Activated CD8-positive, alpha-beta memory T cell treated with anti-CD3 and anti-CD28 coated beads for 4 hours (primary cell): ENCODE measurements around the gene RASSF4.

Experiments used
- DNase-seq, 2 donors: peaks; one replicate each; pipeline ENCODE4 v3.0.0-alpha.2; 2020; ENCODE audit warnings: low read depth in 2 of 2

RASSF4 gene

DNA sequence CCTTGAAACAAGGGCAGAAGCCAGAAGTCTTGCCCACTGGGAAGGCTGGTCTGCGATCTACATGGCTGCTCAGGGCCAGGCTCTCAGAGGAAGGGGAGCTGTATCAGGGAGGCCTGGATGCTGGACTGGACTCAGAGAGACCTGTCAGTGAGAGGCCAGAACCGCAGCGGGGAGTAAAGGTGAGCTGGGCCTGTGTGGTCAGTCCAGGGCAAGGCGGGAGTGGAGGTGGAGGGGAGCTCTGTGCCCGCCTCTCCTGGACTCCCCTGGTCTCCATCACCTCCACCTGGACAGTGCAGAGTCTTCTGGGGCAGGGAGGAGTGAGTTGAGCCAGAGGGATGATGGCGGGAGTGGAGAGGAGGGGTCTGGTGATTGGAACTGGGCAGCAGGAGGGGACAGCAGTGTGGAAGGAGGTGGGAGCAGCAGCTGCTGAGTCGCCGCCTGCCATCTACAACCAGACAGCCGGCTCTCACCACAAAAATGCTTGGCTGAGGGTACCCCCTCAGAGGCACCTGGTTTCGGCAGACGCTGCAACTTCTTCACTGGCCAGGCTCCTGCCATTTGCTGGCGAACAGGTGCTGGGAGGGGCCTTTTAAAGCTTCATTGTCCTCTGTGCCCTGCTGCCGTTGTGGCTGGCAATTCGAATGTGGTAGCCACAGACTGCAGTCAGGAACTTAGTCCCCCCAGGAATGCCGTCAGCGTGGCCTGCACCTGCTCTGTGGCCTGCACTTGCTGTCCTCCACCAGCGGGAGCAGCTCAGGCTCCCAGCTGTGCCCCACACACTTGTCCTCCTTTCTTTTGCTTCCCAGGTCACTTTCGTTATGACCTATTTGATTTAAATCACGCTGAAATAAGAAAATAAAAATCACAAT, 3.5 kb downstream of the RASSF4 start:
- no peak for DNase-seq

DNA sequence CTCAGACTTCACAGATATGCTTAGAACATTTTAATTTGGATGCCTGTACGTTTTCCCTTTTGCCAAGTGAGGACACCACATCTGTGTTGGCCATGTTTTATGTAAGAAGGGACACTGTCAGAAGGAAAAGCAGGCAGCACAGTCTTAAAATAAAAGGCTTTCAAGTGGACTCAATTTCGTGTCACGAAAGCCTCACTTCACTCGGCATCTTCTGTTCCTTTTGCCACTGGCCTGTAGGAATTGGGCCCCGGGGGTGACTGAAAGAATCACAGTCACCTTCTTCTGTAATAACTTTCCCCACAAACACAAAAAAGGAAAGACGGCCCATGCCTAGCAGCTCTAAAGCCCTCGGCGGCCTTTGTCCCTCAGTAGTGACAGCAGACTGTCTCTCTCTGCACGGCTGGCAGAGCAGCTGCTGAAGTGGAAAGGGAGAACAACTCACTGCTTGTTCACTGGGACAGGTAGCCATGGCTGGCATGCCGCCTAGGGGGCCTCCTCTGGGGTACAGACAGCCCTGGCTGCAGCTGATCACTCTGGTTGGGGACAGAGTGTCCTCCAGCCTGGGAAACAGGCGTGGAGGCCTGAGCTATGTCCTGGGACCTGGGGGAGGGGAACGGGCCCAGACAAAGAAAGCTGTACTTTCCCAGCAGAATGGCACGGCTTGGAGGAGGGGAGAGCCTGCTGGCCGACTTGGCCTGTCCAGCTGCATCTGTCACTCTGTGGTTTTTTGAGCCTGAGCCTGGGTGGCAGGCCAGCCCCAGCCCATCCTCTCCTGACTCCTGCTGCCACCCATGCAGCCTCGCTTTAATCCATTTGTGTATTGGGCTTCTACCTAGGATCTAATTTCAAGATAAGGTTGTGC, 4.4 kb downstream of the RASSF4 start:
- no peak for DNase-seq

DNA sequence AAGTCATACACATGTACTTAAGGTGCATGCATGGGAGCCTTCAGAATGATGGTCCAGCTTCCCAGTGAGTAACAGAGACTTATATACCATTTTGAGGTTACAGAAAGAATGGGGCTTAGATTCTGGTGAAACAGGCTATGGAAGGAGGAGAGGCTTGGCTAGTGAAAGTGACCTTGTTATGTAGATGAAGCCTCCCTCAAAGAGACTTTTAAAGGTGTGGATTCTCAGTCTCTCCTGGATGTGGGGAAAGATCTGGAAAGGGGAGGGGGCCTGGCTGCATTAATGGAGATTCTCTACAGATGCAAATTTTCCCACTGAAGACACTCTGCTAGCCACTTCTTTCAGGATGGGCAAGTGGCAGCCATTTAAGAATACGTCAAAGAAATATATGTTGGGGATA, 5.5 kb downstream of the RASSF4 start:
- DNase-seq = no peak

DNA sequence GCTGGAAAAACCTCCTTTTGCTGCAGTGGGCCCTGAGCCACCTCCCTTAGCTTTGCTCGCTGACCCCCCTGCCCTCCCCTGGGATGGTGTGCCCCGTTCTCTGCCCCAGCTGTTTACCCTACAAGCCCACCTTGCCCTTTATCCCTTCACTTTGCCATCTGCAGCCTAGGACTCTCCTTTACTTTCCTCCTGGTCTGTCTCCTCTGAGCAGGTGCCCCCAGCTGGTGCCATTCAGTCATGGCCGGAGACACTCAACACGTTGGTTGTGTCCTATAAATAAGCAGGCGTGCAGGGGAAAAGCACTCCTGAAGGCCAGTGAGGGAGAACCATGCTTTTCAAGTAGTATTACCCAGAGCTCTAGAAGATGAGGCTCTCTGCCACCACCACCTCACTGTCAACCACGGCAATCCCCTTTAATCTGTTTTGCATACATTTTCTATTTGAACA, 6.1 kb downstream of the RASSF4 start:
- no peak for DNase-seq

DNA sequence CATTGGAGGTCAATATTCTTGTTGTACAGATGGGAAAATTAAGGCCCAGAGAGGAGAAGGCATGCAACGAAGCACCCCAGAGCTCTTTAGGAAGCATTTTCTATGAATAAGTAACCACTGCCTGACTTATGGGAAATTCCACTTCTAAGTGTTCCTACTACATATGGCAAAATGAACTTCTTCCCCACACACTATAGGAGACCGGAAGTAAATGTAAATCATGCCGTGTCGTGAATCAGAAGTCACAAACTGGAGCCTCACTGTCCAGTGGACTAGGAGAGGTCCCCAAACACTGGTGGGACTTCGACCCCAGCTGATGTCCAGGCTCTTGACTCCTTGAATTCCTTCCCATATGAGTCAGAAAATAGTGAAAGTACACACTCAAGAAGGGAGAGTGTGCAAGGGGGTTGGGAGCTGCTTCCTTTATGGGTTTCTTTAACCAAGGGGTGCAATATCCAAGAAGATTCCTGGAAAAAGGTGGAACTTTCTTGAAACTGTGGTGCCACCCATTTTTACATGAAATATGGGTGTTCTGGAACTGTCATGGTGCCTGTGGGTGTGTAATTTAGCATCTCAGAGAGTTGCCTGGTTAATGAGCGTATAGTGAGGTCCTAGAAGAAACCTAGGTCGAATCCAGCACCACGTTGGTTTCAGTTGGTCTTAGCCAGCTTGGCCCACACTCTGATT, 6.7 kb downstream of the RASSF4 start:
- DNase-seq = no peak

DNA sequence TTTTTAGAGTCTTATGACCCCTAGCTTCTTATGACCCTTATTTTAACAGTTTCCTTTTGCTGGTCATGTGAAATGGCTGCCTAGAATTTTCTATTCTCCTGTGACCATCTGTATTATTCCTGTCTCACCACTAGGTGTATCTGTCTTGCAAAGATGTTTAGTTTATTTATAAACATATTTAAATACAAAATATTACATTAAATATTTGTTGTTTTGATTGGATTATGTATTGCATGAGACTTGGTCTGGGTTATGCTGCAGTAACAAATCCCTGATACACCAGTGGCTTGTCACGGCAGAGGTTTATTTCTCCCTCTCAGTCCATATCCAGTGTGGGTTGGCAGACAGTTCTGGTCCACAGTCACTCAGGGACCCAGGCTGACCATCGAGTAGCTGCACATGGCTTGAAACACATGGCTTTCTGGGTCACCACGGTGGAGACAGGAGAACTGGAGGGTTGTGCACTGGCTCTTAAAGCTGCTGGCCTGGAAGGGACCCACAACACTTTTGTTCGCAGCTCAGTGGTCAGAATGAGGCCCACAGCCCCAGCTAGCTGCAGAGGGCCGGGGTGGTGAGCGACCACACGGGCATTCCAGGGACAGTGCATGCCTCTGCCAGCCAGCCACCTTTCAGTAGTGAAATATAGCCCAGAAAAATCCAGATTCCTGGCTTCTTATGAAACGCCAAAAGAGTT, 7.4 kb downstream of the RASSF4 start:
- no peak for DNase-seq

DNA sequence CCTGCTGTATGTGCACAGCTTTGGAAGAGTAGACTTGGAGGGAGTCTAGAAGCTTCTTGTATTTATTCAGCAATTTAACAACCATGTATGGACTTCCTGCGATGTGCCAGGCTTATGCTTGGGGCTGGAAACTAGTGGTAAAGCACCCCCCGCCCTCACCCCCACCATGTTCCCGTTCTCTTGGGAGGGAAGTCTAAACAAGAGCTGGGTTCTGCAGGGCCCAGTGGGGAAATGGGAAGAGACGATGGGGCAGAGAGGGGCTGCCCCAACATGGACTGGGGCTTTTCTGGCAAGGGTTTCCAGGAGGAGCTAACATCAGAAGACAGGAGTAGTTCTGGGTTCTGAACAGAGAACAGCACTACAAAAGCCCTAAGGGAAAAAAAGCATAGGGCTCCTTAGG, 8.0 kb downstream of the RASSF4 start:
- no peak for DNase-seq

DNA sequence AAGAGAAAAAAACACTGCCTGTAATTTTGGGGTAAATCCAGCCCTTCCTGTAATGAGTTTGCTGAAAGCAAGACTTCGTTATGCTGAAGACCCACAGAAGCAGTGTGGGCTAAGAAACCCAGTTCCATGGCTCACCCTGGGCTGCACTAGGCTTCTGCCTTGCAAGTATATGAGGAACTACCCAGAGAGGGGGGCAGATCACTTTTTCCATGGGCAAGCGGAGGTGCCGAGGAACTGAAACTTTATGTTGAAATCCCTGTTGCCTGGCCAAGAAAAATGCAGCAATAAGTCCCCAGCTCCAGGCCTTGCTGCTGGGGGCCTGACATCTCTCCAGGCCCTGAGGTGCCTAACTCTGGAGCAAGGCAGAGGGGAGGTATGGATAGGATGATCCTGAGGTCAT, 8.5 kb downstream of the RASSF4 start:
- no peak for DNase-seq

DNA sequence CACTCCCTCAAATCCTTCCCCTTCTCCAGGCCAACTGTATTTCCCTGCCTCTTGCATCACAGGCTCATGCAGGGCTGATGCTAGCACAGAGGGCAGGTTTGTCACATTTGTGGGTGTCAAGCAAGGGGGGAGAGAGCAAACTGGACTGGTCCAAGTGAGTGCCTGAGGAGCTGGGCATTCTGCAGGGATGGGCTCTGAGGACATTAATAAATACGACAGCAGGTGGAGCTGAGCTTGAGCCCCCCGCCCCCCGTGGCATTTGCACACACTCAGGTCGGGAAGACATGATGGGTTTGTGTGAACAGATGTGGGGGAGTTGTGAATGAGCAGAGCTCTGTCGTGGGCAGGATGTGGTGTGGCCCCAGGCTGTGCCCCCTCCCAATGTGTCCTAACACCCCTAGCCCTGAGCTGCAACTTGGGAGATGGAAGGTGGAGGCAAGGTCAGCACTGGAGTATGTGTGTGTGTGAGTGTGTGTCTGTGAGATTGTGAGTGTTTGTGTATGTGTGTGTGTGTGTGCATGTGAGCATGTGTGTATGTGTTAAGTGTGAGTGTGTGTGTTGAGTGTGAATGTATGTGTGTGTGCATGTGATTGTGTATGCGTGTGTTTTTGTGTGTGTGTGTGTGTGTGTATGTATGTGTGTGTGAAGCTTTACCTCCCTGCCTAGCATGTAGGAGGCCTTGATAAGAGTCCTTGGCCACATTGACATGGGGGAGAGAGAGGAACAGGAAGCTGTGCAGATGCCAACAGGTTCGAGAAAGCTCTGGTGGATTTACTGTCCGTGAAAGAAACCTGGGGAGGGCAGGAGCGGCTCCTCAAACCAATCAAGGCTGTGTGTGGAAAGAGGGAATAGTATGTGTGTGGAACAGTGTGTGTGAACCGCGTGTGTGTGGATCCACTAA, 9.1 kb downstream of the RASSF4 start:
- DNase-seq = no peak

DNA sequence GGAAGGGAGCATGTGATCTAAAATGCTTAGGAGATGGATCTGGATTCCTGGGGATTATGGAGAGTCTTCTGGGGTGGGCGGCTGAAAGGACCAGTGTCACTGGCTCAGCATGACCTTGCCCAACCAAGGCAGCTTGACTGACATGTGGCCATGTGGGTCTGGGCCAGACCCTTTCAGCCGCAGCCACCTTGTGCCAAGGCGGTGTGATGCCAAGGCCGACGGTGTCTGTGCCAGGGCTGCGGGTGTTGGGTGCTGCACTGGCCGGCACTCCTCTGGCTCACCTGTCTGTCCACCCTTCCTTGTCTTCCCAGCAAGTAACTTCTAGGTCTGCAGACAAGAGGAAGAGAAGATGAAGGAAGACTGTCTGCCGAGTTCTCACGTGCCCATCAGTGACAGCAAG, 10.3 kb downstream of the RASSF4 start:
- no peak for DNase-seq

DNA sequence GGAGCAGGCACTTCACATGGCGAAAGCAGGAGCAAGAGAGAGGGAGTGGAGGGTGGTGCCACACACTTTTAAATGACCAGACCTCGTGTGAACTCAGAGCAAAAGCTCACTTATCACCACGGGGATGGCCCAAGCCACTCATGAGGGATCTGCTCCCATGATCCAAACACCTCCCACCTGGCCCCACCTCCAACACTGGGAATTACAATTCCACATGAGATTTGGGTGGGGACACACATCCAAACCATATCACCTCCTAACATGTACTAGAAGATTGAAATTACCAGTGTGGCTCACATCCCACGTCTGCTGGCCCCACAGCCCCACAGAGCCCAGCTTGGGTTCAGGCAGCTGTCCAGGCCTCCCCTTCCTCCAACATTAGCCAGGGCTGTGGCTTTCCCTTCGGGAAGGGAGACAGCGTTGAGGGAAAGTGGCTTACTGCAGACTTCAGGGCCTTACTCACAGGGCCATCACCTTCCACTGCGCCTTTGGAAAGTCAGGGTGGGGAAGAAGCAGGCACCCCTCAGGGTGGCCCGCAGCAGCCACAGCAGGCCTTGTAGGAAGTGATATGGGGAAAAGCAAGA, 11.3 kb downstream of the RASSF4 start:
- DNase-seq = no peak

DNA sequence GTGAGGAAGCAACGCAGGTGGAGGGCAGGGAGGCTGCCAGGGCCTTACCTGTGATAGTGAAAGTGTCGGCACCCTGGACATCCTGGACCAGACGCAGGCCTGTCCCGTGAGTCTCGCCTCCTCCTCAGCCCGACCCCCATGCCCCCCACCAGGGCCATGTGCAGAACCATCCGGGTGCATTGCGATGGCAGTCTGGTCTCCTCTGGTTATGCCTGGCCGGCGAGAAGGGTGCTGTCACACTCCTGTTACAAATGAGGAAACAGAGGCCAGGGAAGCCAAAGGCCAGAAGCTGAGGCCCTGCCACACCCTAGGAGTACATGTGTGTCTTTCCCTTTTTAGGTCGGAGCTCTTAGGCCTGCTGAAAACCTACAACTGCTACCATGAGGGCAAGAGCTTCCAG, 11.8 kb downstream of the RASSF4 start:
- no peak for DNase-seq

DNA sequence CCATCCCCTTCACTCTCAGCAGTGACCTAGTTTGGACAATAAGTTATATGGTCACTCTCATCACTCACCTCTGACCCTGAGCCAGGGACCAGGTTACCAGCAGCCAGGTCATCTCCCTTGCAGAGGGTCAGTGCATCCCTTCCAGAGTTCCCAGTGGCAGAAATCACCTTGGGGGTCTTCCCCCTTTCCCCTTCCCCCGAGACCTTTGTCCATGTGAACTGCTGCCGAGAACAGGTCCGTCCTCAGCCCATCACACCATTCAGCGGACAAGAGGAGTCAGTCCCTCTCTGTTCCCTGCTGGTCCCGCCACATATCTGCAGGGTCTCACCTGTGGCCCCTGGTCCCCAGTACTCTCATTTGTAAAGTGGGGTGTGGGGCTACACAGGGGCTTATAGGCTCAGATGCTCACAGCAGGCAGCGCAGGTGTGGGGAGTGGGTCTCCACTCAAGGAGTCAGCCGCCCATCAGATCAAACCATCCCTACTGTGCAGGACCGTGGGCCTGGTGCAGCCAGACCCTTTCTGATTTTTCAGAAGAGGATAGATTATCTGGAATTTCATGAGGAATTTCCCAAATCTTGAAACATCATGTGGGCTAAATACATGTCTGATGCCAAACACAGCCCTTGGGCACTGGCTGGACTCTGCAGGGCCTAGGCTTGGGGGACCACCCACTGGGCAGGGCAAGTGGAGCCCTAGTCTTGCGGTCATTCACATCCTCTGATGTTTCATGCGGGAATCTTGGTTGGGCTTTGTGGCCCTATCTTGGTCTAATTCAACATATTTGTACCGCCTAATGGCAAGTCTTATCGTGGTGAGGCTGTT, 12.5 kb downstream of the RASSF4 start:
- no peak for DNase-seq

DNA sequence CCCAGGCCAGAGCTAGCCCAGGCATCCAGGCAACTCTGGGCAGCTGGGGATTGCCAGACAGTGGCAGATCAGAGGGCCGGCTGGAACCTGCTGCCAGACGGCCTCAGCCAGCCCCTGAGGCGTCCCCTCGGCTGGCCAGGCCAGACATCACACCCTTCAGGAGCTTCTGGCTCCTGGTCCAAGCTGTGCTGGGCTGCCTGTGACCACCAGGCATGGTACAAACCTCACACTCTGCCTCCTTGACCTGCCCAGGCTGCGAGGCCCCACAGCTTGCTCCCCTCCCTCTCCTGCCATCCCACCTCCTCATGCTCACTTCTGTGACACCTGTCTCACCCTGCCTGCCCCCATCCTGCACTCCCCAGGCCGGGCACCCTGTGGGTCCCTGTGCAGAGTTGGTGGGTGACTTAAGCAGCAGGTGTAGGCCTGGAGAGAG, 13.3 kb downstream of the RASSF4 start:
- no peak for DNase-seq

DNA sequence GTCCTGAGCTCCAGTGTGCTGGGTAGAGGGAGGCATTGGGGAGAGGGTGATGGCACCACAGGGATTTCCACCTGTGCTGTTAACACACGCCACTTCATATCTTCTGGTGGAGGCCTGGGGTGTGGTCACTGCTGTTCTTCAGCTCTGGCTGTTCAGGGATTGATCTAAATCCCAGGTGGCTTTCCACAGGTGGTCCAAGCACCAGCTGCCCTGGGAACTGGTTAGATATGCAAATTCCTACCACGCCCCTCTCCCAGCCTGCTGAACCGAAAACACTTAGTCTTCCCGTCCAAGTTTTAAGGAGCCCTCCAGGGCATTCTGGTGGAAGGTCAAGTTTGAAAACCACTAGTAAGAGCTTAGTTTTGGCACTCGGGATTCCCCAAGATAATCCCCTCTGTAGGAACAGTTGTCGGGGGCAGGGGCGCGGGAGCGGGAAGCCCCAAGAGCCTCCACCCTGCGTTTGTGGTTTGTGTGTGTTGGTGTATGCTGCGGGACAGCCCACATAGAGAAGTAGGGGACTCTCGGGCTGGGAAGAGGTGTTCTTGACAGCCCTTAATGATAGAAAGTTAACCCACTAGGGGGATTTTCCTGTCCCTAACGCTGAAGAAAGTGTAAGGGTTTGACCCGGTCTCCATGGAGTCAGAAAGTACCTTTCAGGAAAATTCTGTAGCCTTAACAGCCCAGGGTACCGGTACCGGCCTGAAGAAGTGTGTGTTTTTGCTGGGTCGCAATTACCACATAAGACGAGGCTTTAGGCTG, 13.9 kb downstream of the RASSF4 start:
- no peak for DNase-seq

DNA sequence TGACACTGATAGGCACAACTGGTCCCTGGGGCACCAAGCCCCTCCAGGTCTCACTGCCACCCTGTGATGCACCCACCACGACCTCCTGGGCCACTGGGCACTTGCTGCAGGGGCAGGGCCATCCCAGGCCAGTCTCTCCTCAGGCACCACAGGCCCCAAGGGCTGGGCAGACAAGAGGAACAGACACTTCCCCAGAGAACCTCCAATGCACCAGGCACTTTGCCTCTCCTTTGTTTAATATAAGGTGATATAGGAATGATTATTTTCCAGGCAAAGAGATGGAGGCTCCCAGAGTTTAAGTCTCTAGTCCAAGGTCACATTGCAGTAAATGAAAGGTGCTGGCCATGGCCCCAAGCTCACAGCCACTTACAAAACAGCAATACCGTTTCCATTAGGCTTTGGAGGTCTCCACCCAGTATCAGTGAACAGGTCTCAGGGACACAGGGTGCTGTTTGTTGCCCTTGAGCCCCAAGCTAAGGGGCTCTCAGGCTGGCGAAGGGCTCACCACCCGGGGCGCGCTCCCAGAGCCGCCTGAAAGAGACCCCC, 14.6 kb downstream of the RASSF4 start:
- DNase-seq = no peak

DNA sequence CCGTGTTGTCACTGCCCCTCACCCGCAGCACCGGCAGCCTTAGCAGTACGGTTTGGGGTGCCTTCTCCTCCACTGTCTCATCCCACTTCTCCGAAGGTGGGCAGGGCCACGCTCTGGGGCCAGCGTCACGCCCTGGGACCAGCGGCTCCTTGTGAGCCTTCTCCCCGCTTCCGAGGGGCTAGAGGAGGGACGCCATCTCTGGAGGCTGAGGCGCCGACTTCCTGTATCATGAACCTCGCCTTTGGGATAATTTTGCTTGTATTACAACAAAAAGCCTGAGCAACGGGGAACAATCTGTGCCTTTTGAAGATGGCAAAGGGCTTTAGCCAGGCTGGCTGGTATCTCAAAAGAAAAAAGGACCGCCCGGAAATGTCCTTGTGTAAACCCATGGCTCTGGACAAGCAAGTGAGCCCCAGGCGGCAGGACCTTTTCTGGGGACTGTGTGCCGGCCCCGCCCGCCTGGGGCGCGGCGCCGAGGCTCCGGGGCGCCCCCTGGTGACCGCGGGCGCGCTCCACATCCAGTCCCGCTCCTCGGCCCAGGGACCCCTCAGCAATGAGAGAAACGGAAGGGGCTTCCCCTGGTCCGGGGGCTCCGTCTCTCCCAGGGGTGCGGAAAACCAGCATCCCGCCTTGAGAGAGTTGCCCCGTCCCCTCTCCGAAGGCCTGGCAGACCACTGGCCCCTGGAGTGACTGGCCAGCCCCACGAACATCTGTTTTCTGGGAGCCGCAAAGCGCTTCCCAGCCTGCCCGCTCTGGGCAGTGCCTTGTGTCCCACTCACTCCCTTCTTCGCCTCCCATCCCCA, 15.2 kb downstream of the RASSF4 start:
- peak in 1 of 2 donors; percentile 34 for DNase-seq
